Chondrocyte (in vitro differentiated cells): ENCODE results near the gene ZKSCAN4. TPM values are rescaled to one million over a fixed set of nuclear protein-coding genes. Genes with fewer than 3 reads are reported as not detected.

Source experiments
- DNase-seq: peaks from one replicate; pipeline ENCODE4 v3.0.0; 2021; ENCODE audit warnings: mixed read lengths, low spot score
- H3K27ac Mint-ChIP-seq: one replicate; pipeline ENCODE4 v1.8.0; 2021; ENCODE audit warnings: mild to moderate bottlenecking, moderate library complexity, mixed read lengths; ENCODE audit not compliant: unreplicated experiment
- H3K27me3 Mint-ChIP-seq: 2 replicates; pipeline ENCODE4 v1.8.0; 2021; ENCODE audit warnings: low read depth, mixed read lengths
- H3K36me3 Mint-ChIP-seq: 2 replicates; pipeline ENCODE4 v1.8.0; 2021; ENCODE audit warnings: low read depth, mixed read lengths
- H3K4me1 Mint-ChIP-seq: 2 replicates; pipeline ENCODE4 v1.8.0; 2021; ENCODE audit warnings: low read depth, mild to moderate bottlenecking, mixed read lengths
- H3K4me3 Mint-ChIP-seq: one replicate; pipeline ENCODE4 v1.8.0; 2021; ENCODE audit warnings: mild to moderate bottlenecking, moderate library complexity, mixed read lengths; ENCODE audit not compliant: unreplicated experiment
- H3K9me3 Mint-ChIP-seq: 2 replicates; pipeline ENCODE4 v1.8.0; 2021; ENCODE audit warnings: low read depth, mixed read lengths
- CTCF ChIP-seq: fragments of 200-600 bp; sonication (generic); IDR thresholded peaks from 2 replicates; pipeline ENCODE4 v1.5.0; 2021; ENCODE audit warnings: antibody characterized with exemption, mild to moderate bottlenecking, moderate library complexity
- total RNA-seq: library from RNA; stranded (reverse); gene quantifications from 3 replicates; pipeline ENCODE4 v1.2.1, GENCODE V29; 2021

ZKSCAN4 gene
- total RNA-seq, 1 donor from 2014 or later, result 4.8 TPM

- Mint-ChIP-seq H3K9me3 (no peaks in the 10 kb centered on the region), H3K4me1 (peaks cover 3% of the 10 kb centered on the region), H3K4me3 (no peak within 1 kb of the TSS), H3K27ac (no peak within 1 kb of the TSS), H3K27me3 (peaks cover 7% of the 10 kb centered on the region), H3K36me3 (no peaks in the 10 kb centered on the region)
- peak; percentile 81 for DNase-seq
- no peak for TF ChIP-seq CTCF
Measured at GRCh38 chr6:28258877-28259777, 7.1 kb upstream of the ZKSCAN4 start, which contains the start of gene NKAPL. Gene NKAPL, plus strand, starts transcription at chr6:28259297. Its CDS starts 75 bp downstream, at chr6:28259372.

GRCh38 chr6:28257042-28257441 lies 5.0 kb upstream of the ZKSCAN4 start:
- no peak overlapping the region for H3K4me3 Mint-ChIP-seq
- H3K9me3 Mint-ChIP-seq, result no peaks in the 10 kb centered on the region
- H3K27ac Mint-ChIP-seq, result no peak overlapping the region
- H3K4me1 Mint-ChIP-seq, result peaks cover 8% of the 10 kb centered on the region
- no peak for TF ChIP-seq CTCF
- peaks cover 7% of the 10 kb centered on the region for H3K27me3 Mint-ChIP-seq
- no peak for DNase-seq
- no peaks in the 10 kb centered on the region for H3K36me3 Mint-ChIP-seq

- TF ChIP-seq CTCF, result no peak
Measured at GRCh38 chr6:28254121-28254519, 2.1 kb upstream of the ZKSCAN4 start.

GRCh38 chr6:28251661-28252008 lies 434 bp downstream of the ZKSCAN4 start:
- peak overlapping the region; percentile 87 for H3K27ac Mint-ChIP-seq
- H3K27me3 Mint-ChIP-seq, result no peaks in the 10 kb centered on the region
- no peak for TF ChIP-seq CTCF
- H3K9me3 Mint-ChIP-seq, result no peaks in the 10 kb centered on the region
- no peak for DNase-seq
- peak overlapping the region; percentile 98 for H3K4me3 Mint-ChIP-seq
- peaks cover 6% of the 10 kb centered on the region for H3K36me3 Mint-ChIP-seq
- peaks cover 21% of the 10 kb centered on the region for H3K4me1 Mint-ChIP-seq

More at GRCh38 chr6:28254121-28254519, 2.1 kb upstream of the ZKSCAN4 start:
- no peaks in the 10 kb centered on the region for H3K9me3 Mint-ChIP-seq
- H3K4me1 Mint-ChIP-seq, result peaks cover 21% of the 10 kb centered on the region
- DNase-seq, result no peak
- no peaks in the 10 kb centered on the region for H3K36me3 Mint-ChIP-seq
- no peaks in the 10 kb centered on the region for H3K27me3 Mint-ChIP-seq
- no peak overlapping the region for H3K4me3 Mint-ChIP-seq
- H3K27ac Mint-ChIP-seq, result no peak overlapping the region

- TF ChIP-seq CTCF, result no peak
- no peak for DNase-seq
- H3K9me3 Mint-ChIP-seq, result no peaks in the 10 kb centered on the region
- H3K4me1 Mint-ChIP-seq, result peaks cover 21% of the 10 kb centered on the region
- peaks cover 14% of the 10 kb centered on the region for H3K36me3 Mint-ChIP-seq
- H3K27ac Mint-ChIP-seq, result no peak overlapping the region
- H3K4me3 Mint-ChIP-seq, result peak overlapping the region; percentile 51
- H3K27me3 Mint-ChIP-seq, result no peaks in the 10 kb centered on the region
Measured at GRCh38 chr6:28250747-28251146, 1.3 kb downstream of the ZKSCAN4 start.
